ENCODE measurements around the gene CEP44.
"Not testable (repeated sequence)": the region's sequence is repeated elsewhere in the genome, so short reads cannot be mapped to it uniquely, and the experiment has no call there.

Gene CEP44

DNA sequence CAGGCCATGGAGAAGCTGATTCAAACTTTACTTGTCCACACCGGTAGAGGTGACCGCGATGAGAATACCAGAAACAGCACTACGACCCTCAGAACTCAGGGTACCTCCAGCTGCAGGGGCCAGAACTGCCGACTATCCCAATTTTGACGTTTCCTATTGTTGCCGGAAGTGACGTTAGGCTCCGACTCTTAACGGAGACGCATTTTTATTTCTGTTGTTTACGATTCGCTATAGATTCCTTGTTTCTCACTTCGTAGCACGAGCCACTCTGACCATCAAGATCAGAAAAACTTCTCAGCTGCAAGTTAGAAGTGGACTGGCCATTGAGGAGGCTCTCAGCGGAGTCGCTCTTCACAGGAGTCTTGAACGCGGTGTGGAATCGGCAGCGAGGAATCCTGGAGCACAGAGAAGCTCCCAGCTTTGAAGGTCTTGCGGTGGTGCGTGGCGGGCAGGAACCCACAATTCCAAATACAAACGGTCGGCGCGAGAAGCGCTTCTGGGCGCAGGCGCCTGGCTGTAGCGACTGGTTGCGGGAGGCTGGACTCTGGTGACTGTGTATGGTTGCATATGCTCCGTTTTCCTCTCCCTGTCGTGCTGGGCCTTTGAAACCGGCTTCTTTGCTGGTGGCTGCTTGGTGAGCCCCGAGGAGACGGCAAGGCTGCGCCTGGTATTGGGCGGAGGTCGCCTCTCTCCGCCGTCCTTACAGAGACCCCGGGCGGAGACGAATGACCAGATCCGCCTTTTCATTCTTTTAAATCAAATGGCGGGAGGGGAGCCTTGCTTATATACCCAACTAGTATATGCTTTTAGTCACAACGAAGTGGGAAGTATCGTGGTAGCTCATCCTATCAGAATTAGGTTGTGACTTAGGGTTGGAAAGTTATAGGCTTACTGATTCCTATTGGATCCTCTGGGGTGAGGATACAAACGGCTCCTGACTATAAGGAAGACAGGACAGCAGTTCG lies at the start of gene CEP44, which contains the start of gene FBXO8:
TSS of gene CEP44 (plus strand) at position 405 of the 965 bp plus-strand sequence. CDS start 15,211 bp downstream, outside the sequence.
TSS of gene FBXO8 (minus strand) at position 161 of the 965 bp plus-strand sequence. CDS start 20,575 bp downstream, outside the sequence.
- peak; percentile 81 for DNase-seq

- no peak for DNase-seq
These were observed 47.4 kb upstream of the CEP44 start for GRCh38 chr4:174236359-174236758.

DNA sequence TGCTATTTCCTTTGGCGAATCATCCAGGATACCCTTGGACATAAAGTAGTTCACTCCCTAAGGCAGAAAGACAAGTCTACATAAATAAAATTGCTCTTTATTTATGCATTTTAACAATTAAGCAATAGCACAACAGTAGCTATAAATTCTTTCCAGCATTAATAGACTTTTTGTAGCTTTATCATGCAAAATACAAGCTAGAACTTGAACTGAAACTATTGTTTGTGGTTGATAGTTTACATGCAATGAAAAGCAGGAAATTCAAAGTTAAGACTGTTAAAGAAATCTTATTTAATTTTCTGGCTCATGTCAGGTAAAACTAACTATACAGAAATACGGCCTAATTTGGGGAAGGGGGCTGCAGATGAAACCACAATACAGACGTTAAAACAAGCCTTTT lies 42.5 kb upstream of the CEP44 start:
- no peak for DNase-seq

DNA sequence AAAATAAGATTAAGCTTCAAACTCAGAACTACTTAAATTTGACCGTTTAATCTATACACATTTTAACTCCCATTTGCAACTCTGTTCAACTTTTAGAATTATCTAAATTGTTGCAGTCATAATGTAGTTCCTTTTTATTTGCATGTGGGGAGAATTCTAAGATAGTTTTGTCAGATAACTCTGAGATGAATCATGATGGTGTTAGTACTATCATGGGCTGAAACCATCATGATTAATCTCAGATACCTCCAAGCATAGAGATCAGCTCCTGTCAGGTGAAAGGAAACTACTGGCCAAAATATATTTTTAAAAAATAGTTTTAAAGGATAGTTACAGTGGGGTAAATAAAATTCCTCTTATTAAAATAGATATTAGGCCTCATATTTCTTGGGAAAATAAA lies 39.3 kb upstream of the CEP44 start:
- no peak for DNase-seq

DNA sequence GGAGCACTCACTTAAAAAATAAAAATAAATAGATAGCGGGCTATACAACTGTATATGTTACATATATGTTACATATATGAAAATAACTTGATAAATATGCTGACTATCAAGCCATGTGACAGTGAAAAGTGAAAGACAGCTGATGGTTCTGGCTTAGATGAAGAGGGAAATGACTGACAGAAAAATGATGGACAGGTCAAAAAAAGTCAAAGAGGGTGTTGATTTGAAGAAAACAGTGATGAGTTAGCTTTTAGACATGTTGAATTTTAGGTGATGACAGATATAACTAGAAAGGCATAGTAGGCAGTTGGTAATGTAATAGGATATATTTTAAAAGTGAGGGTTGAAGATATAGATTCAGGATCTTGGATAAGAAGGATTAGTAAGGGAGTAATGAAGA lies 38.0 kb upstream of the CEP44 start:
- no peak for DNase-seq

DNA sequence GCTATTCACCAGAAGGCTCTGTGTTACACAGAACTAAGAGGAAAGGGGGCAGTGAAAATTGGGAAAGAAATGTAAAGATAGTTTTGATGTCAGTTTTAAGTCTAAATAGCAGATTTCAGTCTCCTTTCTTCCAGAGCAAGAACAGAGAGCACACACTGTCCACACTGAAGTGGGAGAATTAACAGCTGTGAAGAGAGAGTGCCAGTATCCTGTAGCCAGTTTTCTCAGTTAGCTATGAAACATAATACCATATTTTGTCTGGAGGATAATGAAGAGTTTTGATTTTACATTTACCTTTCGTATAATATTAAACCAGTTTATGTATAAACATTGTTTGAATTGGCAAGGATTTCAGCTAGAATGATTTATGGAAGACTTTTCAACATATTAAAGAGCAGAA lies 35.3 kb upstream of the CEP44 start:
- DNase-seq = no peak

- DNase-seq = no peak
These were observed 31.3 kb upstream of the CEP44 start for GRCh38 chr4:174252412-174252811.

GRCh38 chr4:174254613-174255012 lies 29.1 kb upstream of the CEP44 start:
- DNase-seq = no peak

DNA sequence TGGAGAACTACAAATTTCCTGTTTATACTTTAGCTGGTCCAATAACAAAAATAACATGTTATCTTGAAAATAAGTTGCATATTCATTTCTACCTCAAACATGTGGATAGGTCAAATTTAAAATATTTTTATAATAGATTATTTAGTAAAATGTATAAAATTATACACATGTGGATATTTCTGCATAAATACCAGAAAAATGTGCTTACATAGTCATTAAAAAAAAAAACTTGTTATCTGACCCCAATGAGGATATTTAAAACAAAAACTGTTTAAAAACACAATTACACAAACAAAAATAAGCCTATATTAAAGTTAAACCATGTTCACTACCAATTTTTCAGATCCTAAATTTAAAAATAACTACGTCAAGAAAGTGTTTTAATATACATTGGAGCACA lies 28.3 kb upstream of the CEP44 start:
- no peak for DNase-seq

- no peak for DNase-seq
These were observed 27.9 kb upstream of the CEP44 start for GRCh38 chr4:174255786-174256185.

GRCh38 chr4:174256277-174256713 lies 27.4 kb upstream of the CEP44 start:
- DNase-seq = no peak

DNA sequence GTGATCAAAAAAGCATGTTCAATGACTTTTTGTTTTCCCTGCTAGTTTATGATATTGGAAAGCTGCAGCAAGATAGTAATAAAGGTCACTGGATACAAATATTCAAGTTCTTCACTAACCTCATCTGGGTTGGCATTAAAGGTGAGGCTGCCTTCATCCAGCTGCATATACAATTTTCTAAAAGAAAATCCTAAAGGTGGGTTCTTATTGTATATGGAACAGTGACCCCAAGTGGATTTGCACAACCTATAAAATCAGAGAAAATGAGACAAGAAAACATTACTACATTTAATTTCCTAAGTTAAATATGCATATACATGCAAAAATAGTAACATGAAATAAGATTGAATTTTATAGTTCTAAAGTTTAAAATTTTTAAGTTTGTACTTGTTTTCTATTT lies 24.1 kb upstream of the CEP44 start:
- no peak for DNase-seq

DNA sequence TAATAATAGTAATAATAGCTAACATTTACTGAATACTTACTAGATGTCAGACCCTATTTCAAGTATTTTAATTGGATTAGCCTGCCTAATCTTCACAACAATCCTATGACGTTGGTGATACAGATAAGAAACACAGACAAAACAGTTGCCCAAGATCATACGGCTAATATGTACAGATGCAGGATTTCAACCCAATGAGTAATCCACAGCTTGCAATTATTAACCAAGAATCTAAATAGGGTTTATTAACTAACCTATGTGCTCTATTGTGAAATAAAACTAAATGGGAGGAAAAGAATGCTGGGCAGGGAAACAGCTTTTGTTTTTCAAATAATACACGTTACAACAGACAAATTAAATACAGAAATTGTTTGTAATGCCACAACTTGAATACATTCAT lies 23.6 kb upstream of the CEP44 start:
- DNase-seq = no peak

DNA sequence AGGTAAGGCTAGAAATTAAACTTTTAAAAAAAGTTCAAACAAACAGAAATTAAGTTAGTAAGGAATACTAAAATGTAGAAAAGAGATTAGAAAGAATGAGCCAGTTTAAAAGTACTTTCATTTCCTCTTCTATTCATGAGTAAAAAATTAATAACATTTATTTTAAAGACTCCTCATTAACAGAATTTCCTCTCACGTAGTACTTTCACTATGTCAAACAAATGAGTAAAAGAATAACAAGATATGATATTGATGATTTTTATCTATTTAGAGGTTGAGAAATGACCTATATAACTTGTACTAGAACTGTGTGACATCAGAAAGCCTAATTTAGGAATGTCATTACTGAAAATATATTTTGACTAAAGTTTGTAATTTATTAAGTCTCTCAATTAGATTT lies 22.3 kb upstream of the CEP44 start:
- not testable (repeated sequence) for DNase-seq

DNA sequence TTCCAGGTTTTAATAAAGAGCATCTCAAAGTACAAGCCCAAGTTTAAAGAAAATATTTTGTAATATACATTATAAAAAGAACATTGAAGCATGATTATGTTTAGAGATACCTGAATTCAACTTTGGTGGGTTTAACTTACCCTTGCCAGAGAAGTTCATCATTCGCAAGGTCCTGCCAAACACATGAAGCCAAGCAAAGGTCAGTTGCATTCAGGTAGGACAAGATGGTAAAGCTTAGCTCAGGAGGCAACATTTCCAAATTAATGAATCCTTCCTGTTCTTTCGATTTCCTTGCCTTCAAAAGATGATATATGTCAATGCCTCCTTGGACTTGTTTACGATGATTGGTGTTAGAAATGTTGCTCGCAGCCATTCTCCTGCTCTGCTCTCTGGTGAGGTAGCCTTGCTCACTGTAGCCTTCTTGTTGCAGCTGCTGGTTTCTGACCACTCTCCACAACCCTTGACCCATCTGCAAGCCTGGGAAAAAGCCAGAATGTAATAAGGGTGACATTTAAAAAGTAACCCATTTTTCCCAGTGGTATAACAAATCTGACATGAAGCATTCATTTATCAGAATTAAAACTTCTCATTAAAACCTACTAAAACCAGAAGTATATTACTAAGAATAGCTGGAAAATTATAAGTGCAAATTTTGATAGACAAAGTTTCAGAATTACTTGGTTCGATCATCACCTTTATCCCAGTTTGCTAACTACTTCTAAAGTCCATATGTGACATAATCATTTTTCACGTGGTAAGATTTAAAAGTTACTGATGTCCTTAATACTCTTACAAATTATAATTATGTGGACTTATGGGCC lies 20.9 kb upstream of the CEP44 start:
- DNase-seq = no peak

DNA sequence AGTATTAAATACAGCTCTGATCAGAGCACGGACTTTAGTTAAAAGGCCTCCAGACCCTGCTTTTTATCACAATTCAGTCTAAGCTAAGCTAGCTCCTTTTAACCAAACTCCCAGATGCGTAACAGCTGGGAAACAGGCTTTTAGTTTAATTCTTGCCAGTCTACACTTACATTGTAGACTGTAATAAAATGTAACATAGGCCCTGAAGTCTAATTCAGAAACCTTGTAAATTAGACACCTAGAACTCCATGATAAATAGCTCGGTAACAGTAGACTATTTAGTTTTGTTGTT lies 20.3 kb upstream of the CEP44 start:
- no peak for DNase-seq

- DNase-seq = no peak
These were observed 17.8 kb upstream of the CEP44 start for GRCh38 chr4:174265916-174266315.

DNA sequence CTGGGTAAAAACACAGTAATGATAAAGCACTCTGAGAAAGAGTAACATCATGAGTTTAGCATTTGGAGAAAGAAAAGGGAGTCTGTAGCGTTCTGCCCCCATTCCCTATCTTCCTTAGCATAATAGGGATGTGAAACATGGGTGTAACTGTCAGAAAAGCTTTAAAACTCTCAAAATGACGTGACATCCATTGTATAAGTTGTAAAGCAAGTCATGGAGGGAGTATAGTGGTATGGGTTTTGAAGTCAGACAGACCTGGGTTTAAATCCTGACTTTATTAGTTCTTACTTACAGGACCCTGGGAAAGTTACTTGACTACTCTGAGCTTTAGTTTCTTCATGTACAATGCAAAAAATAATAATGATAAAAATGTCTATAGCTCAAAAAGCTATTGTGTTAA lies 17.3 kb upstream of the CEP44 start:
- DNase-seq = no peak

GRCh38 chr4:174273930-174274329 lies 9.8 kb upstream of the CEP44 start:
- DNase-seq = no peak

DNA sequence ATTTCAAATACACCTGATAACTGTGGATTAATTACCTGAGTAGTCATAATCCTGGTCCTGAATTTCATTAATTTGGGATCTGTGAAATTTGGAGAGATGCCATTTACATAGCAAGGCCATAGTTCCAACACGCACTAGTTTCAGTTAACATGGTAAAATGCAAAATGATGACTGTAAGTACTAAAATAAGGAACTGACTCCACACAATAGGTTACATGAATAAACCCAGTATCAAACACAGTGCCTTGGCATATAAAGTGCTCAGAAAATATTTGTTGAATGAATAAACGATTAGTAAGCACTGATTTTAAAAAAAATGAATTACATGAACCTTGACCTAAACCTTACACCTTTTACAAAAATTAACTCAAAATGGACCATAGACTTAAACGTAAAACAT lies 9.3 kb upstream of the CEP44 start:
- no peak for DNase-seq

GRCh38 chr4:174275101-174275500 lies 8.6 kb upstream of the CEP44 start:
- no peak for DNase-seq

GRCh38 chr4:174277433-174277832 lies 6.3 kb upstream of the CEP44 start:
- no peak for DNase-seq

DNA sequence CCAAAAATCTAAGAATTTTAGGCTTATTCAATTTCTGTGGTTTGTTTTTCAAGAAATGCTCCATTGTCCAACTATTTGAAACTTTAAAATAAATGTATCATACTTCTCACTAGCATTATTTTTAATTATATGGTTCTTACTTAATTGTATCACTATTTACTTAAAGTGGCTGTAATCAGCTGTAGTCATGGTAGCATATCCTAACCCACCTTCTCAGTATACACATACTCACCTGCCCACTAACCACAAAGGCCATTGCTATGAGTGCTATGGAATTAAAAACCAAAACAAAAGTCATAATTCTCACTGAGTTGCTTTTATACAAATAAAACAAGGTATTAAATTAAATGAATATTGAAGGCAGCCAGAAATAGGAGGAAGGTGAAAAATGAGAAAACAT lies 5.2 kb upstream of the CEP44 start:
- no peak for DNase-seq
